Measurements from ENCODE around the gene DOCK1.

- TF ChIP-seq CTCF (IDR thresholded peaks at IDR 0.05): no peak
- TF ChIP-seq ZFX (IDR thresholded peaks at IDR 0.05; ENCODE audit: borderline replicate concordance): no peak
These were observed 405.2 kb downstream of the DOCK1 start for GRCh38 chr10:127310430-127310829.

Data from 22Rv1 (cell line).